Retinal pigment epithelial cell (primary cell): ENCODE results near the gene DEFB129.
"Not testable (repeated sequence)": the region's sequence is repeated elsewhere in the genome, so short reads cannot be mapped to it uniquely, and the experiment has no call there.

Source experiments
- DNase-seq: peaks from one replicate; pipeline ENCODE4 v3.0.0-alpha.2; 2010; ENCODE audit warnings: low read depth
- H3K4me3 ChIP-seq: 2 replicates; pipeline ENCODE4 v1.5.1; 2011; ENCODE audit warnings: mild to moderate bottlenecking, low read length, control low read depth, moderate library complexity
- CTCF ChIP-seq: conservative IDR thresholded peaks from 2 replicates; pipeline ENCODE4 v1.5.1; 2011; ENCODE audit warnings: low read depth, low read length, control low read depth, inconsistent platforms

DEFB129 gene, protein sequence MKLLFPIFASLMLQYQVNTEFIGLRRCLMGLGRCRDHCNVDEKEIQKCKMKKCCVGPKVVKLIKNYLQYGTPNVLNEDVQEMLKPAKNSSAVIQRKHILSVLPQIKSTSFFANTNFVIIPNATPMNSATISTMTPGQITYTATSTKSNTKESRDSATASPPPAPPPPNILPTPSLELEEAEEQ

DNA sequence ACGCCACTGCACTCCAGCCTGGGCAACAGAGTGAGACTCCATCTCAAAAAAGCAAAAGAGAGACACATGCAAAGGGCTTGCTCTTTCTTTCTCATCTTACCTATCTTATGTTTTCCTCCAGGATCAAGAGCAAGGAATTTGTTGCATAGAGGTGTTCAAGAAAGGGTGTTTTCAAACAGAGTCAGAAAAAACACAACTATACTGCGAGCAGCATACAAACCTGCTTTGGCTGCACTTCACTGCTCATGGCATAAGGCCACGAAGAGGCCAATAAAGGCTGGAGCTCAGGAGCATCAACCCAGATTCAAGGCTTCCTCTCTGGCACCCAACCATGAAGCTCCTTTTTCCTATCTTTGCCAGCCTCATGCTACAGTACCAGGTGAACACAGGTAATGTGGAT, at the start of gene DEFB129:
Gene DEFB129, plus strand, starts transcription at position 301 of the 400 bp plus-strand sequence. Its CDS starts 31 bp downstream, at position 332.
- H3K4me3 ChIP-seq = no peak within 1 kb of the TSS
- no peak for DNase-seq
- TF ChIP-seq CTCF = no peak

DNA sequence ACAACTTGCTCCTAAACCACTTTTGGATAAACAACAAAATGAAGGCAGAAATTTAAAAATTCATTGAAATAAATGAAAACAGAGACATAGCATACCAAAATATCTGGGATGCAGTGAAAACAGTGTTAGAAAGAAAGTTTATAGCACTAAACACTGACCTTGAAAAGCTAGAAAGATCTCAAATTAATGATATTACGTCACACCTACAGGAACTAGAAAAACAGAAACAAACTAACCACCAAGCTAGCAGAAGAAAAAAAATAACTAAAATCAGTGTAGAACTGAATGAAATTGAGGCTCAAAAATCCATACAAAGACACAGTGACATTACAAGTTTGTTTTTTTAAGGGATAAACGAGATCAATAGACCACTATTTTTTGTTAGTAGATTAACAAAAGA, 42.8 kb upstream of the DEFB129 start:
- no peak for TF ChIP-seq CTCF
- H3K4me3 ChIP-seq = no peak overlapping the region
- no peak for DNase-seq

DNA sequence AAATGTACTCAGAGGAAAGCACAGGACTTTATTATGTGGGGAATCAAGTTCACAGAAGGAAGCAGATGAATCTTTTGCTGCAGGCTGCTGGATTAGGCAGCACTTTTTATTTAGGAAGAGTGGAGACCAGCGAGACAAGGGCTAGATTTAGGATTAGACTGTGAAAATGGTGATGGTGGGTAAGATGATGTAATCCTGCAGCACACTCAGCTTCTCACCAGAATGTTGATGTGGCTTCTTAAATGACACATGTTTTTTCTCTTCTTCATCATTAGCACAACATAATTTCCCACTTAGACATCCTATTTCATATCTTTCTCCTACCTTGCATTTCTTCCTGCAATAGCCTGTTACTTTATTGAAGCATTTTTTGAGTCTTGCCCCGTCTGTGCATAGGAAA, 39.3 kb upstream of the DEFB129 start:
- no peak for TF ChIP-seq CTCF
- DNase-seq = no peak
- no peak overlapping the region for H3K4me3 ChIP-seq

DNA sequence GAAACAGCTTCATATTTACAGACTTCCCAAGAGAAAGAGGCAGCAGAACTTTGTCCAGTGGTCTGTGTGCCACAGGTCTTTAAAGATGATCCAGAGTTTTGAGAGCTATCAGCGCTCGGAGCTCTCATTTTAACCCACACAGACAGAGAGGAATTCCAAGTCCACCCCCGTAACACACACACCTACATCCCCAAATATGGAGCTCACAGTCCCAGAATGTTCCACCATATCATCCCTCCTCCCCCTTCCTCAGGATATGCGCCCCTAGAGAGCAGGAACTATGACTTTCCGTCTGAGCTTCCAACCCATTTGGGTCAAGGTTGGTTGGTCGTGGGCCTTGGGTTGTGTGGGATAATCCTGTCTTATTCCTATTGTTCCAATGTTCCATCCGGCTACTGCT, 37.4 kb upstream of the DEFB129 start, which contains the start of gene DEFB128:
Gene DEFB128, minus strand, starts transcription at position 101 of the 400 bp plus-strand sequence. Its CDS starts 88 bp downstream, at position 13.
- no peak for DNase-seq
- TF ChIP-seq CTCF = no peak
- no peak within 1 kb of the TSS for H3K4me3 ChIP-seq

- TF ChIP-seq CTCF = no peak
- no peak overlapping the region for H3K4me3 ChIP-seq
- DNase-seq = no peak
These were observed 28.8 kb upstream of the DEFB129 start for GRCh38 chr20:198225-198624.

GRCh38 chr20:199996-200395, 27.1 kb upstream of the DEFB129 start:
- TF ChIP-seq CTCF = no peak
- no peak overlapping the region for H3K4me3 ChIP-seq
- no peak for DNase-seq

- DNase-seq, H3K4me3 ChIP-seq: not testable (repeated sequence)
These were observed 23.4 kb upstream of the DEFB129 start for GRCh38 chr20:203630-204029.
